DND-41 (cell line): ENCODE measurements around the gene RABGAP1L.

Source experiments
- ATAC-seq: fragments of 200-7000 bp; cut with Tn5 transposase; 3 replicates; pipeline ENCODE4 v1.9.1; 2021; ENCODE audit warnings: low read depth; ENCODE audit not compliant: insufficient read depth
- DNase-seq: peaks from one replicate; pipeline ENCODE4 v3.0.0-alpha.2; 2020
- H2AFZ ChIP-seq: 2 replicates; pipeline ENCODE4 v1.6.0; 2012; ENCODE audit warnings: low read depth, low read length
- H3K27ac ChIP-seq: 2 replicates; pipeline ENCODE4 v1.5.1; 2012; ENCODE audit warnings: low read length, inconsistent platforms
- H3K27me3 ChIP-seq: fragments of 200-600 bp; sonication (generic); 2 replicates; pipeline ENCODE4 v1.6.0; 2012; ENCODE audit warnings: low read length, mild to moderate bottlenecking, inconsistent platforms; ENCODE audit not compliant: insufficient read depth, poor library complexity
- H3K36me3 ChIP-seq: 2 replicates; pipeline ENCODE4 v1.5.1; 2012; ENCODE audit warnings: low read length, inconsistent platforms; ENCODE audit not compliant: insufficient read depth
- H3K4me1 ChIP-seq: 2 replicates; pipeline ENCODE4 v1.5.1; 2012; ENCODE audit warnings: mild to moderate bottlenecking, low read length; ENCODE audit not compliant: insufficient read depth
- H3K4me2 ChIP-seq: 2 replicates; pipeline ENCODE4 v1.6.0; 2012; ENCODE audit warnings: mild to moderate bottlenecking, moderate library complexity, low read length, inconsistent platforms; ENCODE audit not compliant: insufficient read depth
- H3K4me3 ChIP-seq, 2 experiments: fragments of 200-600 bp in 1 of 2; shearing (Covaris generic) in 1 of 2; 2 replicates each; pipeline ENCODE4 v1.5.1; 2012 to 2016; ENCODE audit warnings: inconsistent platforms in 2 of 2, low read length in 2 of 2, mild to moderate bottlenecking in 2 of 2, low read depth in 1 of 2, moderate library complexity in 1 of 2
- H3K79me2 ChIP-seq: 2 replicates; pipeline ENCODE4 v1.6.0; 2012; ENCODE audit warnings: low read length, inconsistent platforms; ENCODE audit not compliant: insufficient read depth
- H3K9ac ChIP-seq: 2 replicates; pipeline ENCODE4 v1.6.0; 2012; ENCODE audit warnings: low read depth, mild to moderate bottlenecking, inconsistent platforms, low read length, moderate library complexity
- H3K9me3 ChIP-seq: 2 replicates; pipeline ENCODE4 v1.5.1; 2012; ENCODE audit warnings: low read length, moderate library complexity, mild to moderate bottlenecking, inconsistent platforms; ENCODE audit not compliant: insufficient read depth, severe bottlenecking
- H4K20me1 ChIP-seq: 2 replicates; pipeline ENCODE4 v1.6.0; 2012; ENCODE audit warnings: low read length; ENCODE audit not compliant: insufficient read depth
- EZH2 ChIP-seq: IDR thresholded peaks from 3 replicates; pipeline ENCODE4 v1.6.1; 2012; ENCODE audit warnings: borderline replicate concordance, low read depth, mild to moderate bottlenecking, moderate library complexity, low read length, inconsistent platforms; ENCODE audit not compliant: severe bottlenecking
- TF ChIP-seq, protein P1 (sequence below): IDR thresholded peaks from 2 replicates; pipeline ENCODE4 v1.5.1; 2012; ENCODE audit warnings: borderline replicate concordance, low read length, moderate library complexity, mild to moderate bottlenecking; ENCODE audit not compliant: poor library complexity, severe bottlenecking; ENCODE audit errors: extremely low read depth

The RABGAP1L gene

DNA sequence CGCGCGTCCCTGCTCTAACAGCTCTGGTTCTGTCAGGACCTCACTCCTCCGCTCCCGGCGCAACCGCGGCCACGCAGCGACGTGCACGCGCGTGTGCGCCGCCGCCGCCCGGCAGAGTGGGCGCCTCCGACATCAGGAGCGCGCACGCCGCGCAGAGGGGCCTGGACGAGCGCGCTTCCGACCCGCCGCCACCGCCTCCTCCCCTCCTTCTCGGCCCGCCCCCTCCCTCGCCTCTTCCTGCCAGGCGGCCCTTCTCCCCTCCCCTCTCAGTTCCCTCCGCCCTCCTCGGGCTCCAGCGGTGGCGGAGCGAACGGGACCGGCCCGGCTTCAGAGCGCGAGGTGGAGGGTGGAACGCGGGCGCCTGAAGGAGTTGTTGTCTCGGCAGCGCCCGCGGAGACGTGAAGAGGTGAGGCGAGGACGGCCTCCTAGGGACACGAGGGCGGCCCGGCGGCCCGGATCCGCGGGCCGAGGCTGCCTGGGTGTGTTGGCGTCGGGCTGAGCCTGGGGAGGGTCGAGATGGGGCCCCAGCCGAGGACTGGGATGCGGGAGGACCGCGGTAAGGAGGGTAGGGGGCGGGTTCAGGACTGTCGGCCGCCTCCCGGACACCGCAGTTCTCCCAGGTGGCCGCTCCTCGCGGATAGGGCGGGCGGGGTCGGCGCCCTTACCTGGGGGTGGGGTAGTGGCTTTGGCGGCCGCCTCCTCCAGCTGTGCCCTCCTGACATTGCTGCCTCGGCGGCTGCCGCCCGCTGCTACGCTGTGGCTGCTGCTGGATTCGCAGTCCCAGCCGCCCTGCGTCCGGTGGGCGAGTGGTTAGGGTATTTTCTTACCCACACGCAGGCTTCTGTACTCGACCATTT lies at the start of gene RABGAP1L:
RABGAP1L (plus strand) TSS at position 269 of the 857 bp plus-strand sequence.
- Histone ChIP-seq H2AFZ (peak within 1 kb of the TSS; percentile 84), H4K20me1 (no peaks in the 10 kb centered on the region), H3K4me1 (peaks cover 29% of the 10 kb centered on the region), H3K27ac (peak within 1 kb of the TSS; percentile 91), H3K9me3 (no peaks in the 10 kb centered on the region), H3K4me2 (peak within 1 kb of the TSS; percentile 87), H3K9ac (peak within 1 kb of the TSS; percentile 77), H3K36me3 (no peaks in the 10 kb centered on the region; the same call in 1 of the 2 replicates), H3K4me3 (peak within 1 kb of the TSS; percentile 72 to 87), H3K79me2 (peaks cover 31% of the 10 kb centered on the region), H3K27me3 (no peaks in the 10 kb centered on the region)
- TF ChIP-seq EZH2 = no peak
- ATAC-seq (peak; percentile 85), DNase-seq (peak; percentile 96)

DNA sequence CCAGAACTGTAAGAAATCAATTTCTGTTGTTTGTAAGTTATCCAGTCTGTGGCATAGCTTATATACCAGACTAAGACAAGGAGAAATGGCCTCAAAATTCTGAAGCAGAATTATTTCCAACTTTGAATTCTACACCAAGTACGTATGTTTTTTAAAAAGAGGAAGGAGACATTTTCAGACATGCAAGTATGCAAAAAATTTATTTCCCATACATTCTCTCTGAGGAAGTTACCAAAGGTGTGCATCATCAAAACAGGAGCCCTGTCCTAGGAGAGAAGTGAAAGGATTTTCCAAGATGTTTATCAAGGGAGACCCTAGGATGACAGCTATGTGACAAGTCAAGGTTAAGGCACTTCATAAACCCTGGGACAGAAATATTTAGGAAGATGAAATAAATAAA lies 49.3 kb upstream of the RABGAP1L start:
- Histone ChIP-seq H3K27ac (no peak overlapping the region), H4K20me1 (no peaks in the 10 kb centered on the region), H3K4me1 (no peaks in the 10 kb centered on the region), H2AFZ (no peak overlapping the region), H3K36me3 (no peaks in the 10 kb centered on the region), H3K27me3 (no peaks in the 10 kb centered on the region), H3K79me2 (no peaks in the 10 kb centered on the region), H3K9me3 (no peaks in the 10 kb centered on the region), H3K4me3 (no peak overlapping the region), H3K9ac (no peak overlapping the region), H3K4me2 (no peak overlapping the region)
- DNase-seq (no peak), ATAC-seq (no peak)
- TF ChIP-seq EZH2 = no peak
- TF ChIP-seq, protein P1, sequence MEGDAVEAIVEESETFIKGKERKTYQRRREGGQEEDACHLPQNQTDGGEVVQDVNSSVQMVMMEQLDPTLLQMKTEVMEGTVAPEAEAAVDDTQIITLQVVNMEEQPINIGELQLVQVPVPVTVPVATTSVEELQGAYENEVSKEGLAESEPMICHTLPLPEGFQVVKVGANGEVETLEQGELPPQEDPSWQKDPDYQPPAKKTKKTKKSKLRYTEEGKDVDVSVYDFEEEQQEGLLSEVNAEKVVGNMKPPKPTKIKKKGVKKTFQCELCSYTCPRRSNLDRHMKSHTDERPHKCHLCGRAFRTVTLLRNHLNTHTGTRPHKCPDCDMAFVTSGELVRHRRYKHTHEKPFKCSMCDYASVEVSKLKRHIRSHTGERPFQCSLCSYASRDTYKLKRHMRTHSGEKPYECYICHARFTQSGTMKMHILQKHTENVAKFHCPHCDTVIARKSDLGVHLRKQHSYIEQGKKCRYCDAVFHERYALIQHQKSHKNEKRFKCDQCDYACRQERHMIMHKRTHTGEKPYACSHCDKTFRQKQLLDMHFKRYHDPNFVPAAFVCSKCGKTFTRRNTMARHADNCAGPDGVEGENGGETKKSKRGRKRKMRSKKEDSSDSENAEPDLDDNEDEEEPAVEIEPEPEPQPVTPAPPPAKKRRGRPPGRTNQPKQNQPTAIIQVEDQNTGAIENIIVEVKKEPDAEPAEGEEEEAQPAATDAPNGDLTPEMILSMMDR = no peak

DNA sequence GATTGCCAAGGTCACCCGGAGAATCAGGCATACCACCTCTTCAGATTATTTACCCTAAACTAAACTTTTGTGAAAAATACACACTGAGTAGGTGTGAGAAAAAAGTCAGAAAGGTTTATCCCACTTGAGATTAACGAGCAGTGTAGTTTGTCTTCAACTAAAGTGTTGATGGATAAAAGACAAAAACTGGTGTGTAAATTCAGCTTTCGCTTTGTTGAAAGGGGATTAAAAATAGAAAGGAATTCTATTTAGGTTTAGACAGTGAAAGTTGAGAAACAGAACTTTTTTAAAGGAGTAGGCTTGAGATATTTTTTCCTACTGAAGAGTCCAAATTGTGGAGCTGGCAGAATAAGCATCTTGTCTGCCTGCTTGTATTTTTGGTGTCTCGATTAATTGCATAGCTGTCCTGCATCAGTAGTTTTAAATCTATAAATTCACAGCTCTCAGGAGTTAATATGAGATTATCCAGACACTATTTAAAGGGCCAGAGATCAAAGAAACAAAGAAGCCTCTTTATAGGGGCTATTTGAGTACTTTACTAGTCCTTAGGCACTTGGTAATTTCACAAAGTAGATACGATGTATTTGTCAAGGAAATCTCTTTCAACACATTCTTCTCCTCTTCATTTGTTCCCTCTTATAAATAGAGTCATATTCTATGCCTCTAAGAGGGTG lies 46.7 kb upstream of the RABGAP1L start:
- Histone ChIP-seq H4K20me1 (no peaks in the 10 kb centered on the region), H2AFZ (no peak overlapping the region), H3K4me2 (no peak overlapping the region), H3K9me3 (no peaks in the 10 kb centered on the region), H3K27me3 (no peaks in the 10 kb centered on the region), H3K4me3 (no peak overlapping the region), H3K9ac (no peak overlapping the region), H3K4me1 (no peaks in the 10 kb centered on the region), H3K36me3 (no peaks in the 10 kb centered on the region), H3K79me2 (no peaks in the 10 kb centered on the region), H3K27ac (no peak overlapping the region)
- TF ChIP-seq, protein P1 = no peak
- no peak for TF ChIP-seq EZH2
- ATAC-seq (no peak), DNase-seq (no peak)

DNA sequence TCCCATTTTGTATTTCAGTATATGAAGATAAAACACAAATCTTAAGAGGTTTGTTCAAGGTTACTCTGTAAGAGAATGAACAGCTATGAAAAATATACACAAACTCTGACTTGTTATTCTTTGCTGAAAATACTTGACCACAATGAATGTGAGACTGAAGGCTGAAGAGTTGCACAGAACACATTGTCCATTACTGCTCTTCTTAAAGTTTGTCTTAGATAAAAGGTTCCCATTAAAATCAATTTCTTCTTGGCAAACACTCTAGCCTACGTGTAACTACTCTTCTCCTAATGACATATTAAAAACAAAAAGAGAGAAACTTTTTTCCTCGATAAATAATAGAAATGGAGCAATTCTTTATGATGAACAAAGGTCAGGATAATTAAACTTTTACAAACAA lies 45.2 kb upstream of the RABGAP1L start:
- no peak for ATAC-seq
- no peak overlapping the region for H3K4me2 ChIP-seq

More for the DNA sequence above, 45.2 kb upstream of the RABGAP1L start:
- no peak overlapping the region for H2AFZ ChIP-seq
- no peak for TF ChIP-seq EZH2
- TF ChIP-seq, protein P1 = no peak
- no peak overlapping the region for H3K9ac ChIP-seq
- H3K27me3 ChIP-seq = no peaks in the 10 kb centered on the region
- H4K20me1 ChIP-seq = no peaks in the 10 kb centered on the region
- no peak overlapping the region for H3K27ac ChIP-seq
- H3K9me3 ChIP-seq = no peaks in the 10 kb centered on the region
- H3K4me3 ChIP-seq = no peak overlapping the region
- H3K36me3 ChIP-seq = no peaks in the 10 kb centered on the region
- H3K4me1 ChIP-seq = no peaks in the 10 kb centered on the region
- H3K79me2 ChIP-seq = no peaks in the 10 kb centered on the region
- DNase-seq = no peak
